ENCODE measurements around the gene NSG1.

- TF ChIP-seq, protein P1, sequence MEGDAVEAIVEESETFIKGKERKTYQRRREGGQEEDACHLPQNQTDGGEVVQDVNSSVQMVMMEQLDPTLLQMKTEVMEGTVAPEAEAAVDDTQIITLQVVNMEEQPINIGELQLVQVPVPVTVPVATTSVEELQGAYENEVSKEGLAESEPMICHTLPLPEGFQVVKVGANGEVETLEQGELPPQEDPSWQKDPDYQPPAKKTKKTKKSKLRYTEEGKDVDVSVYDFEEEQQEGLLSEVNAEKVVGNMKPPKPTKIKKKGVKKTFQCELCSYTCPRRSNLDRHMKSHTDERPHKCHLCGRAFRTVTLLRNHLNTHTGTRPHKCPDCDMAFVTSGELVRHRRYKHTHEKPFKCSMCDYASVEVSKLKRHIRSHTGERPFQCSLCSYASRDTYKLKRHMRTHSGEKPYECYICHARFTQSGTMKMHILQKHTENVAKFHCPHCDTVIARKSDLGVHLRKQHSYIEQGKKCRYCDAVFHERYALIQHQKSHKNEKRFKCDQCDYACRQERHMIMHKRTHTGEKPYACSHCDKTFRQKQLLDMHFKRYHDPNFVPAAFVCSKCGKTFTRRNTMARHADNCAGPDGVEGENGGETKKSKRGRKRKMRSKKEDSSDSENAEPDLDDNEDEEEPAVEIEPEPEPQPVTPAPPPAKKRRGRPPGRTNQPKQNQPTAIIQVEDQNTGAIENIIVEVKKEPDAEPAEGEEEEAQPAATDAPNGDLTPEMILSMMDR (conservative IDR thresholded peaks at IDR 0.05 in 1 of 2, IDR thresholded peaks at IDR 0.05 in 1 of 2; ENCODE audit: low read depth in 1 of 2, low read length in 2 of 2) = no peak
- TF ChIP-seq EZH2 (IDR thresholded peaks at IDR 0.05; ENCODE audit: low read length, missing control alignments) = no peak
Observed at GRCh38 chr4:4424499-4425115, 37.7 kb downstream of the NSG1 start.

Measured in fibroblast of lung (primary cell).